Right lung (tissue), 10 donors: ENCODE measurements around the gene AR. TPM values are rescaled to one million over a fixed set of nuclear protein-coding genes. Genes with fewer than 3 reads are reported as not detected.

Source experiments
- DNase-seq, 2 donors: peaks; one replicate each; pipeline ENCODE4 v3.0.0-alpha.2; 2013
- long read RNA-seq, 8 donors: transcript quantifications; one replicate each; lab custom pipeline, GENCODE V29; 2026
- polyA plus RNA-seq, 5 donors: library from polyadenylated mRNA; unstranded; fragments of 120-200 nt; gene quantifications; one replicate each; pipeline versions ENCODE4 v1.2.1 to v1.2.3, GENCODE V29; 2013; ENCODE audit warnings: inconsistent platforms in 1 of 5, low replicate concordance in 1 of 5; ENCODE audit not compliant: insufficient read length in 5 of 5, insufficient read depth in 1 of 5

AR gene, protein sequence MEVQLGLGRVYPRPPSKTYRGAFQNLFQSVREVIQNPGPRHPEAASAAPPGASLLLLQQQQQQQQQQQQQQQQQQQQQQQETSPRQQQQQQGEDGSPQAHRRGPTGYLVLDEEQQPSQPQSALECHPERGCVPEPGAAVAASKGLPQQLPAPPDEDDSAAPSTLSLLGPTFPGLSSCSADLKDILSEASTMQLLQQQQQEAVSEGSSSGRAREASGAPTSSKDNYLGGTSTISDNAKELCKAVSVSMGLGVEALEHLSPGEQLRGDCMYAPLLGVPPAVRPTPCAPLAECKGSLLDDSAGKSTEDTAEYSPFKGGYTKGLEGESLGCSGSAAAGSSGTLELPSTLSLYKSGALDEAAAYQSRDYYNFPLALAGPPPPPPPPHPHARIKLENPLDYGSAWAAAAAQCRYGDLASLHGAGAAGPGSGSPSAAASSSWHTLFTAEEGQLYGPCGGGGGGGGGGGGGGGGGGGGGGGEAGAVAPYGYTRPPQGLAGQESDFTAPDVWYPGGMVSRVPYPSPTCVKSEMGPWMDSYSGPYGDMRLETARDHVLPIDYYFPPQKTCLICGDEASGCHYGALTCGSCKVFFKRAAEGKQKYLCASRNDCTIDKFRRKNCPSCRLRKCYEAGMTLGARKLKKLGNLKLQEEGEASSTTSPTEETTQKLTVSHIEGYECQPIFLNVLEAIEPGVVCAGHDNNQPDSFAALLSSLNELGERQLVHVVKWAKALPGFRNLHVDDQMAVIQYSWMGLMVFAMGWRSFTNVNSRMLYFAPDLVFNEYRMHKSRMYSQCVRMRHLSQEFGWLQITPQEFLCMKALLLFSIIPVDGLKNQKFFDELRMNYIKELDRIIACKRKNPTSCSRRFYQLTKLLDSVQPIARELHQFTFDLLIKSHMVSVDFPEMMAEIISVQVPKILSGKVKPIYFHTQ
- polyA plus RNA-seq, result 10 to 100 TPM in 1 of 5 donors, 1 to 10 TPM in 4; 5.5 to 10.8 (median 9.6) TPM
- long read RNA-seq, donor 1, full-length matches to known transcripts, result 4 of 4 reads
- long read RNA-seq, donor 1, partial matches to known transcripts, result 0 of 4 reads
- long read RNA-seq, donor 1, other reads (novel, unspliced or antisense), result 0 of 4 reads
- long read RNA-seq, donor 2, result 0 reads
- long read RNA-seq, donor 3, full-length matches to known transcripts, result 1 of 1 reads
- long read RNA-seq, donor 3, partial matches to known transcripts, result 0 of 1 reads
- long read RNA-seq, donor 3, other reads (novel, unspliced or antisense), result 0 of 1 reads
- long read RNA-seq, donor 4, full-length matches to known transcripts, result 2 of 2 reads
- long read RNA-seq, donor 4, partial matches to known transcripts, result 0 of 2 reads
- long read RNA-seq, donor 4, other reads (novel, unspliced or antisense), result 0 of 2 reads
- long read RNA-seq, donor 5, result 0 reads
- long read RNA-seq, donor 6, full-length matches to known transcripts, result 1 of 1 reads
- long read RNA-seq, donor 6, partial matches to known transcripts, result 0 of 1 reads
- long read RNA-seq, donor 6, other reads (novel, unspliced or antisense), result 0 of 1 reads
- long read RNA-seq, donor 7, full-length matches to known transcripts, result 1 of 1 reads
- long read RNA-seq, donor 7, partial matches to known transcripts, result 0 of 1 reads
- long read RNA-seq, donor 7, other reads (novel, unspliced or antisense), result 0 of 1 reads
- long read RNA-seq, donor 8, result 0 reads

DNA sequence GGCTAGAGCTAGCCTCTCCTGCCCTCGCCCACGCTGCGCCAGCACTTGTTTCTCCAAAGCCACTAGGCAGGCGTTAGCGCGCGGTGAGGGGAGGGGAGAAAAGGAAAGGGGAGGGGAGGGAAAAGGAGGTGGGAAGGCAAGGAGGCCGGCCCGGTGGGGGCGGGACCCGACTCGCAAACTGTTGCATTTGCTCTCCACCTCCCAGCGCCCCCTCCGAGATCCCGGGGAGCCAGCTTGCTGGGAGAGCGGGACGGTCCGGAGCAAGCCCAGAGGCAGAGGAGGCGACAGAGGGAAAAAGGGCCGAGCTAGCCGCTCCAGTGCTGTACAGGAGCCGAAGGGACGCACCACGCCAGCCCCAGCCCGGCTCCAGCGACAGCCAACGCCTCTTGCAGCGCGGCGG, at the start of gene AR:
AR (plus strand) TSS at position 204 of the 400 bp plus-strand sequence. CDS start 1,126 bp downstream, outside the sequence.
- peak in 1 of 2 donors; percentile 44 for DNase-seq

DNA sequence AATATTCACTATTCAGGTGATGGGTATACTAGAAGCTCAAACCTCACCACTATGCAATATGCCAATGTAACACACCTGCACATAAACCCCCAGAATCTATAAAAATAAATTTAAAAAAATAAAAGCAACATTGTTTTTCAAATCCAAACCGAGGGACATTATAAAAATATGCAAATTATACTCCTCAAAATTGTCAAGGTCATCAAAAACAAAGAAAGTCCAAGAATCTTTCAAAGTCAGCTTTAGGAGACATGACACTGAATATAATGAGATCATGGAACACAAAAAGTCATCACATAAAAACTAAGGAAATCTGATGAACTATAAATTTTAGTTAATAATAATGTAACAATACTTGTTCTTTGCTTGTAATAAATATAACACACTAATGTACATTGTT, 43.2 kb upstream of the AR start:
- no peak for DNase-seq

DNA sequence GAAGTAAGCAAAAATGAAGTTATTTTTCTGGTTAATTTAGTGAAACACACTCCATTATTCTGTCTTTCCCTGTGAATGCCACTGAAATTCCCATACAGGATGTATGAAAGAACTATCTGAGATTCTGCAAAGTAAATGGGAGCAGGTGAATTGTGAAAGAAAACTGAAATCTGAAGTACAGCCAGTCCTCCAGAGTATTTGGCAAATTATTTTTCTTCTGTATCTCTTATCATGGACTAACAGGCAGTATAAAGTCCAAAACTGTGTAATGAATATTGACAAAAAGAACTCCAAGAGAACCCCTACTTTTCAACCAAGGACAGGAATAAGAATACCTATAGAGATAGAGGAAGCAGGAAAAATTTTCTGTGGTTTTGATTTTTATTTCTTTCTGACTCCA, 40.8 kb upstream of the AR start:
- DNase-seq, result no peak

DNA sequence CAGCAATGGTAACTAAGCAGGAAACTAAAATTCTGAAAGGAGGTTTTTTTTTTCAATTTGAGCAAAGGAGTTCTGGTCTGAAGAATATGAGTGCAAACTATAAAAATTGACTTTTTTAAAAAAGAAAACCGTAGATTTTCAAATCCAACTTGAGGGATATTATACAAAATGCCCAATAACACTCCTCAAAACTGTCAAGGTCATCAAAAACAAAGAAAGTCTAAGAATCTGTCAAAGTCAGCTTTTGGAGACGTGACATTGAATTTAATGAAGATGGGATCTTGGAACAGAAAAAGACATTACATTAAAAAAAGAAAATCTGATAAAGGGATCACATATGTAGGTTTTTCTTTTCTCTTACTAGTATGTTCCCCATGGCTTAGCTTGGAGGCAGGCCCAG, 40.4 kb upstream of the AR start:
- DNase-seq, result no peak

DNA sequence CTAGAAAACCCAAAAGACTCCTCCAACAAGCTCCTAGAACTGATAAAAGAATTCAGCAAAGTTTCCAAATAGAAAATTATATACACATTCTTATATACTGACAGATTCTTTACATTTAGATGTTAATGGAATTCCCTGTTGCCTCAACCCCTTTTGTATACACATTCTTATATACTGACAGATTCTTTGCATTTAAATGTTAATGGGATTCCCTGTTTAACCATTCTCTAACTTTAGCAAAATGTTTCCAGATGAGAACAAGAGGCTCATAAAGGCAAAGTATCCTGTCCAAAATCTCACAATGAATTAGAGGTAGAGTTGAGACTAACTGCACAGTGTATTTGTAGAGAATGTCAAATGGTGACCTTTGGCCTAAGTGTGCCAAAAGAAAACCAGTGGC, 23.1 kb upstream of the AR start:
- no peak for DNase-seq

DNA sequence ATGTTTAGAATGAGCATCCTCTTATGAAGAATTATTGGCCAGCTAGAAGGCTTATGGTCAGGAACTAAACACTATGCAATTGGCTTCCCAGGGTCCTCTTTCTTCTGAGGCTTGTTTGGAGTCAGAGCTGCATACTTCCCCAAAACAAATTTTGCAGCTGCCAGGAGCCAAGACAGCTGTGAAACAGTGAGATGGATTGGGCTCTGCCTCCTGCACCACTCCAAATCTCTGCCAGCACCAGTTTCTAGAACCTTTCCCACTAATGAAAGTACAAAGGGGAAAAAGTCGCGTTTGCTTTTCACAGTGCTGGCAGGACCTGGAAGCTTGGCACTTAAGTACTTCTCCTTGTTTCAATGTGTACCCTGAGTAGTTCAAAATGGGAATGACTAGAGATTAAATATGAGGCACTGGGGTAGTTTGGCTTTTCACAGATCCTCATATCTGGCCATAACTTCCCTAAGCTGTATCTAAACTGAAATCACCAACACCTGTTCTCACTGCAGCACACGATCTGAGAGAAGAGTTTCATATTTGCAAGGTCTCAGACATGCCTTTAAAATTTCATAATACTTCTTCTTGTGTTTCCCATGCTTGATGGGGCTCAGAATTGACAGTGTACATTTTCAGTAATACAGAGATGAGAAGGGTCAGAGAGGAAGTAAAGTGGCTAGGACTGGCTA, 20.7 kb upstream of the AR start:
- DNase-seq, result no peak

DNA sequence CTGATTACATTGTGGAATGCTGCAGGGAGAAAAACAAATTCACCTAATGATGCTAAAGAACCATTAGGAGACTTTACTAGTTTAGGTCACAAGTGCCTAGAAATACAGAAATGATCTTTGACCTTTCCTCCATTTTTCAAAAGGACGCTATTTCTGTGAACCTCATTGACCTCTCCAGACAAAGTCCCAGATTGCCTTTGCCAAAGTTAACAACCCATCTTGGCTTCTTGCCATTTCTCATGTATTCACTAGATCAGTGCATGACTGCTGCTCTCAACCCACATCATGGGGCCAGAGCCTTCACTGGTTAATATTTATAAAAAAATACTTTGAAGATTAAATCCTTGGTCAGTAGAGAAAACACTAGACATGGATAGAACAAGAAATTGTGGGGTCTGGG, 19.9 kb upstream of the AR start:
- no peak for DNase-seq

DNA sequence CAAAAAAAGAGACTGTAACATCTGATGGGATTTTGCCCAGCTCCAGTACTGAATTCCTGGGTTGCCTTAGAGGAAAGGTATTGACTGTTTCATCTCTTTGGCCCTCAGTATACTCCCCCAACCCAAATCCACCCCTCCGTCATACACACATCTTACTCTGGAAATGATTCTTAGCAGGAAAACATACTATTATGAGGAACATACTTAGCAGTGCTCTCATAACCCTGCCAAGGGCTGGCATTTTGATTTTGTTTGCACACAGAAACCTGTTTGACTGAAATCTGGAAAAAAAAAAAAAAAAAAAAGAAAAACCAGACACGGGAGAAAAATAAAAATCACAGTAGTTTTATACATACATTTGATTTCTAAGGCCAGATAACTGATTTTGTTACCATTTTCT, 19.4 kb upstream of the AR start:
- DNase-seq, result no peak

DNA sequence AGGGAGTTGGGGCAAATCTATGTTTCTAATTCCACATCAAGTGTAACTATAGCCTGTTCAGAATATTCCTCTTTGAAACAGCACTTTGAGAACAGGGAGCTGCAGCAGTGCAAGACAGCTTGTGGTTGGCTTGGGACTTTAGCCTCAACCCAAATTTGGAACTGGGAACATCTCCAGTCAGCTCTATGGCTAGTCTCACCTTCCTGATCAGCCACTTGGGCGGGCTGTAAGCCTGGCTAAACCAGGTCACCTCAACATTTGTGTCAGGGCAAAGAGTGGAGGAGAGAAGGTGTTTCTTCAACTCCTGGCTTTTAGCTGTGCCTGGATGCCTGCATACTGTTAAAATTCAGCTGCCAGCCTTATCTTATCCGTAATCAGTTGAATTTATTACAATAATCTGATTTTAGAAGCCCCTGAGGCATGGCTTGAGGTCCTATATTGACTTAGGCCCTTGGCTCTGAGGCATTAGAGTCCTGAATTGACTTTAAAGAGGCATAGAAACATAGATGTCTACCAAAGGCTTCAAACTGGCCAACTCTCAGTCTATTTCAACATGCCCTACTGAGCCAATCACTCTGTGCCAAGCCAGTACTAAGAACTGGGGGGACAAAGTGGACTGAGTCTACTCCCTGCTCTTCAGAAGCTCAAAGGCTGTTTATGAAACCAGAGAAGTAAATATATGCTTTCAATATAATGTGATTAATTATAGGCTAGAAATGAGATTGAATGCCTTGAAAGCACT, 18.7 kb upstream of the AR start:
- DNase-seq, result no peak

DNA sequence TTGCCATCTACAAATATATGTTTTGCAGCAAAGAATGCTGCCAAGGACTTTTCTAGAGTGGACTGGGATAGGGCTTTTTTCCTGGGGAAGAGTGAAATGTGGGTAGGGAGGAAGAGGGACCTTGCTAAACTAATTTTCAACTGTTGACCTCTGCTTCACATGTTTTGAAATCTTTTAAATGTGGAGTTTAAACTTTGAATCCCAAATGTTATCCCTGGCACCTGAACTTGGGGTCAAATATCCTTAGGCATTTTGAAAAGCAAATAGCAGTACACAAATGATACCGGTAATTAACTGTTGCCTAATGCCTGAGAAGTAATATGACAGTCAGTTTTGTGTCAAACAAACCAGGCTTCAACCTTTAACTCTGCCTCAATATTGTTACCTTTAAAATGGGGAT, 7.3 kb upstream of the AR start:
- DNase-seq, result no peak

DNA sequence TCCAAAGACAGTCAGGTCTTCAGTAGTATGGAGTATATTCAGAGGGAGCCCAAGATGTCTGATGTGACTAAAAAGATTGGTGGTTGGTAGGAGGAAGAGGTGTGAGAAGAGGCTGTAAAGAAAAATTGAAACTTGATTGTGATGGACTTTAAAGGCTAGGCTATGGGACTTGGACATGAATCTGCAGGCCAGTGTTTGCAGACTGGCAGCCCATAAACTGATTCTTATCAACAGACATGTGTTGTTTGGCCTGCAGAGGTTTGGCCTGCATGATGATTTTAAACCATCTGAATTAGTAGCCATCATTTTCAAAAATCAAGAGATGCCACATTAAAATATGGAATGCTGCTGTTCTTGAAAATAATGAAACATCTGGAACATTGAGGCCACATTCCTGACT, 5.4 kb upstream of the AR start:
- no peak for DNase-seq

DNA sequence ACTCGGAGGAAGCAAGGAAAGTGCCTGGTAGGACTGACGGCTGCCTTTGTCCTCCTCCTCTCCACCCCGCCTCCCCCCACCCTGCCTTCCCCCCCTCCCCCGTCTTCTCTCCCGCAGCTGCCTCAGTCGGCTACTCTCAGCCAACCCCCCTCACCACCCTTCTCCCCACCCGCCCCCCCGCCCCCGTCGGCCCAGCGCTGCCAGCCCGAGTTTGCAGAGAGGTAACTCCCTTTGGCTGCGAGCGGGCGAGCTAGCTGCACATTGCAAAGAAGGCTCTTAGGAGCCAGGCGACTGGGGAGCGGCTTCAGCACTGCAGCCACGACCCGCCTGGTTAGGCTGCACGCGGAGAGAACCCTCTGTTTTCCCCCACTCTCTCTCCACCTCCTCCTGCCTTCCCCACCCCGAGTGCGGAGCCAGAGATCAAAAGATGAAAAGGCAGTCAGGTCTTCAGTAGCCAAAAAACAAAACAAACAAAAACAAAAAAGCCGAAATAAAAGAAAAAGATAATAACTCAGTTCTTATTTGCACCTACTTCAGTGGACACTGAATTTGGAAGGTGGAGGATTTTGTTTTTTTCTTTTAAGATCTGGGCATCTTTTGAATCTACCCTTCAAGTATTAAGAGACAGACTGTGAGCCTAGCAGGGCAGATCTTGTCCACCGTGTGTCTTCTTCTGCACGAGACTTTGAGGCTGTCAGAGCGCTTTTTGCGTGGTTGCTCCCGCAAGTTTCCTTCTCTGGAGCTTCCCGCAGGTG, 637 bp downstream of the AR start:
- no peak for DNase-seq

DNA sequence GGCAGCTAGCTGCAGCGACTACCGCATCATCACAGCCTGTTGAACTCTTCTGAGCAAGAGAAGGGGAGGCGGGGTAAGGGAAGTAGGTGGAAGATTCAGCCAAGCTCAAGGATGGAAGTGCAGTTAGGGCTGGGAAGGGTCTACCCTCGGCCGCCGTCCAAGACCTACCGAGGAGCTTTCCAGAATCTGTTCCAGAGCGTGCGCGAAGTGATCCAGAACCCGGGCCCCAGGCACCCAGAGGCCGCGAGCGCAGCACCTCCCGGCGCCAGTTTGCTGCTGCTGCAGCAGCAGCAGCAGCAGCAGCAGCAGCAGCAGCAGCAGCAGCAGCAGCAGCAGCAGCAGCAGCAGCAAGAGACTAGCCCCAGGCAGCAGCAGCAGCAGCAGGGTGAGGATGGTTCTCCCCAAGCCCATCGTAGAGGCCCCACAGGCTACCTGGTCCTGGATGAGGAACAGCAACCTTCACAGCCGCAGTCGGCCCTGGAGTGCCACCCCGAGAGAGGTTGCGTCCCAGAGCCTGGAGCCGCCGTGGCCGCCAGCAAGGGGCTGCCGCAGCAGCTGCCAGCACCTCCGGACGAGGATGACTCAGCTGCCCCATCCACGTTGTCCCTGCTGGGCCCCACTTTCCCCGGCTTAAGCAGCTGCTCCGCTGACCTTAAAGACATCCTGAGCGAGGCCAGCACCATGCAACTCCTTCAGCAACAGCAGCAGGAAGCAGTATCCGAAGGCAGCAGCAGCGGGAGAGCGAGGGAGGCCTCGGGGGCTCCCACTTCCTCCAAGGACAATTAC, 1.4 kb downstream of the AR start:
- DNase-seq, result no peak

DNA sequence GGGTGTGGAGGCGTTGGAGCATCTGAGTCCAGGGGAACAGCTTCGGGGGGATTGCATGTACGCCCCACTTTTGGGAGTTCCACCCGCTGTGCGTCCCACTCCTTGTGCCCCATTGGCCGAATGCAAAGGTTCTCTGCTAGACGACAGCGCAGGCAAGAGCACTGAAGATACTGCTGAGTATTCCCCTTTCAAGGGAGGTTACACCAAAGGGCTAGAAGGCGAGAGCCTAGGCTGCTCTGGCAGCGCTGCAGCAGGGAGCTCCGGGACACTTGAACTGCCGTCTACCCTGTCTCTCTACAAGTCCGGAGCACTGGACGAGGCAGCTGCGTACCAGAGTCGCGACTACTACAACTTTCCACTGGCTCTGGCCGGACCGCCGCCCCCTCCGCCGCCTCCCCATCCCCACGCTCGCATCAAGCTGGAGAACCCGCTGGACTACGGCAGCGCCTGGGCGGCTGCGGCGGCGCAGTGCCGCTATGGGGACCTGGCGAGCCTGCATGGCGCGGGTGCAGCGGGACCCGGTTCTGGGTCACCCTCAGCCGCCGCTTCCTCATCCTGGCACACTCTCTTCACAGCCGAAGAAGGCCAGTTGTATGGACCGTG, 2.2 kb downstream of the AR start:
- DNase-seq, result no peak

DNA sequence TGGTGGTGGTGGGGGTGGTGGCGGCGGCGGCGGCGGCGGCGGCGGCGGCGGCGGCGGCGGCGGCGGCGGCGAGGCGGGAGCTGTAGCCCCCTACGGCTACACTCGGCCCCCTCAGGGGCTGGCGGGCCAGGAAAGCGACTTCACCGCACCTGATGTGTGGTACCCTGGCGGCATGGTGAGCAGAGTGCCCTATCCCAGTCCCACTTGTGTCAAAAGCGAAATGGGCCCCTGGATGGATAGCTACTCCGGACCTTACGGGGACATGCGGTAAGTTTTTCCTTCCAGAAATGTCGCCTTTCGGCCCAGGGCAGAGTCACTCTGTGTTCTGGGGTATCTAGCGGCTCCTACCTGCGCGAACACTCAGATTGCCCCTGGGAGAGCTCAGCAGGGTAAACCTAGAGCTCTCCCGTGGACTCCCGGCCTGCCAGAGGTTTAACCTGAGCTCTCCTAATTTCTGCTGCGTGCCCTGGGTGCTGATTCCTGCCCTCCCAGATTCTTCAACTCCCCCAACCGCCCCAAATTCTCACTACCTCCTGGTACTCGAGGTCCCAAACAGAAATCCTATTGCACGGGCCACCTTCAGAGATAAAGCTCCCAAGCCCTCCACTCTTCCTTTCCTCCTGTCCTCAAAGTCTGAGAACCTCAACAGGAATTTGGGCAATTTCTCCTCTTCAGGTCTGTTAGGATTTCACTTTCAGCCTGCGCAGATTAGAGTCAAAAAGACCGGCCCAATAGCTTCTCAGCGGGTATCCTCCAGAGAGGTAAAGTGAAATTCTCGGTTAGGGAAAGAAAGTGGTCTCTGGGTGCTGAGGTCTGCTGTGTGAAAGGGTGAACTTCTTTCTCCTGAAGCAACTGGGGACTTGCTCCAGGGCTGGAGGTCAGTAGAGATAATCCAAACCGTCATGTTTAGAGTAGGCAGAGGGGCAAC, 2.9 kb downstream of the AR start:
- DNase-seq, result no peak

DNA sequence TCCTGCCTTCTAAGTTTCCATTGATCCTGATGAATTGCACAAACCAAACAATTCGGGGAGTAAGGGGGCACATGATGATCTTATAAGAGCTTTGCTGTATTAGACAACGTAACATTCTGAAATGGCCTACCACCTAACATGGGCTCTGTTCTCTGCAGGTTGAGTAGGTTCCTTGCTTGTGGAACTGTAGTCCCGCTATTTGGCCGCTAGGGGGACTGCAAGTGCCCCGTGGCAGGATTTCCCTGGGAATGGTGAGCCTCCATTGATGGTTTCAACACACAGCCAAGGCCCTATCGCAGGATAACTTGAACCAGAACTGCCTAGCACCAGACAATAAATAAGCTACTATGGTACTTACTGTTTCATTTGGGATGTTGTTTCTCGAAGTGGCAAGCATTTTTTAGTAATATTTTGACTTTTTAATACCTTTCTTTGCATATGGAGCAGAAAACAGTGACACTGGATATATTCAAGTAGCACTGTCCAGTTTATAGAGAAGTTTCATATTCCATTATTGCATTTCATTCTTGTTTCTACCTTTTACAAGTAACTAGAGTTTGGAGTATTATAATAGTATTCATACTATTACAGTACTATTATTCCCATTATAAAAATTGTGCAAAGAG, 11.9 kb downstream of the AR start:
- DNase-seq, result no peak
